ENCODE results near the gene RHBG. TPM values are rescaled to one million over a fixed set of nuclear protein-coding genes. Genes with fewer than 3 reads are reported as not detected.

RHBG gene
- total RNA-seq, 1 donor from 2014 or later = not detected

GRCh38 chr1:156386134-156386901 lies 17.3 kb downstream of the RHBG start:
- CTCF ChIA-PET = interaction anchor here (0.6 to 7.6 kb wide), 54 partner anchors 8 to 473 kb away, joined by 3 to 223 read pairs (median 6); partner anchors contain the start of genes GPATCH4, HAPLN2, INSRR and NAXE
- Mint-ChIP-seq H3K27me3 (peaks cover 38% of the 10 kb centered on the region), H3K4me1 (peaks cover 5% of the 10 kb centered on the region), H3K27ac (no peak overlapping the region), H3K36me3 (ENCODE audit: low read depth) (no peaks in the 10 kb centered on the region), H3K4me3 (no peak overlapping the region), H3K9me3 (no peaks in the 10 kb centered on the region)
- no peak for ATAC-seq (ENCODE audit: low read depth)
- no peak for DNase-seq
- POLR2A ChIA-PET = interaction anchor here (0.9 to 1.6 kb wide), 6 partner anchors 33 to 223 kb away, joined by 3 to 10 read pairs (median 7); no protein-coding TSS in a partner anchor
- intact Hi-C loops (cut with micrococcal nuclease) = loop anchor here (5.0 kb wide), 1 partner anchor 236 kb away; no protein-coding TSS in a partner anchor
- no peak for TF ChIP-seq CTCF (IDR thresholded peaks at IDR 0.05)

GRCh38 chr1:156386949-156387869 lies 18.2 kb downstream of the RHBG start:
- intact Hi-C loops (cut with micrococcal nuclease) = loop anchor here (5.0 kb wide), 1 partner anchor 235 kb away; no protein-coding TSS in a partner anchor
- DNase-seq = no peak
- CTCF ChIA-PET = interaction anchor here (0.6 to 7.6 kb wide), 13 partner anchors 32 to 271 kb away, joined by 3 to 223 read pairs (median 13); no protein-coding TSS in a partner anchor
- POLR2A ChIA-PET = interaction anchor here (1.6 kb wide), 1 partner anchor 70 kb away, joined by 10 read pairs; no protein-coding TSS in a partner anchor
- peaks cover 5% of the 10 kb centered on the region for H3K4me1 Mint-ChIP-seq
- H3K27ac Mint-ChIP-seq = no peak overlapping the region
- no peak for TF ChIP-seq CTCF (IDR thresholded peaks at IDR 0.05)
- ATAC-seq (ENCODE audit: low read depth) = no peak
- peaks cover 38% of the 10 kb centered on the region for H3K27me3 Mint-ChIP-seq
- no peak overlapping the region for H3K4me3 Mint-ChIP-seq
- no peaks in the 10 kb centered on the region for H3K9me3 Mint-ChIP-seq
- H3K36me3 Mint-ChIP-seq (ENCODE audit: low read depth) = no peaks in the 10 kb centered on the region

- no peak for TF ChIP-seq CTCF (IDR thresholded peaks at IDR 0.05)
- Mint-ChIP-seq H3K4me3 (no peak overlapping the region), H3K27me3 (peaks cover 38% of the 10 kb centered on the region), H3K4me1 (peaks cover 5% of the 10 kb centered on the region), H3K36me3 (ENCODE audit: low read depth) (no peaks in the 10 kb centered on the region), H3K27ac (no peak overlapping the region), H3K9me3 (no peaks in the 10 kb centered on the region)
- CTCF ChIA-PET = interaction anchor here (7.6 kb wide), 1 partner anchor 58 kb away, joined by 223 read pairs; no protein-coding TSS in a partner anchor
- intact Hi-C loops (cut with micrococcal nuclease) = loop anchor here (5.0 kb wide), 1 partner anchor 234 kb away; no protein-coding TSS in a partner anchor
- no peak for DNase-seq
- POLR2A ChIA-PET = no interaction called here
- no peak for ATAC-seq (ENCODE audit: low read depth)
Measured at GRCh38 chr1:156387870-156388173, 18.8 kb downstream of the RHBG start.

- no peak overlapping the region for H3K4me3 Mint-ChIP-seq
- DNase-seq (no peak), ATAC-seq (ENCODE audit: low read depth) (no peak)
- no peaks in the 10 kb centered on the region for H3K36me3 Mint-ChIP-seq (ENCODE audit: low read depth)
- ChIA-PET CTCF (interaction anchor here (1.6 kb wide), 1 partner anchor 57 kb away, joined by 5 read pairs; no protein-coding TSS in a partner anchor), POLR2A (no interaction called here)
- intact Hi-C loops (cut with micrococcal nuclease) = loop anchor here (5.0 kb wide), 1 partner anchor 234 kb away; no protein-coding TSS in a partner anchor
- no peak overlapping the region for H3K27ac Mint-ChIP-seq
- no peak for TF ChIP-seq CTCF (IDR thresholded peaks at IDR 0.05)
- H3K4me1 Mint-ChIP-seq = peaks cover 5% of the 10 kb centered on the region
- no peaks in the 10 kb centered on the region for H3K9me3 Mint-ChIP-seq
- H3K27me3 Mint-ChIP-seq = peaks cover 38% of the 10 kb centered on the region
Measured at GRCh38 chr1:156388174-156389137, 19.4 kb downstream of the RHBG start.
